Bronchial epithelial cell (primary cell): ENCODE data around the gene FBN2. TPM values are rescaled to one million over a fixed set of nuclear protein-coding genes. Genes with fewer than 3 reads are reported as not detected.

ENCODE experiments used
- DNase-seq: peaks from one replicate; pipeline ENCODE4 v3.0.0-alpha.2; 2010; ENCODE audit warnings: low read depth
- FAIRE-seq: peaks from 2 replicates; lab custom pipeline; 2011; peaks lifted over from hg19 to GRCh38; lab: Jason Lieb, UNC
- H3K27me3 ChIP-seq: 2 replicates; pipeline ENCODE4 v1.5.1; 2011; ENCODE audit warnings: low read length; ENCODE audit not compliant: control insufficient read depth, insufficient read depth
- H3K36me3 ChIP-seq: 2 replicates; pipeline ENCODE4 v1.5.1; 2011; ENCODE audit warnings: low read length; ENCODE audit not compliant: control insufficient read depth, insufficient read depth
- H3K4me3 ChIP-seq: 2 replicates; pipeline ENCODE4 v1.5.1; 2011; ENCODE audit warnings: mild to moderate bottlenecking, low read depth, low read length, control low read depth
- total RNA-seq: library from RNA; depleted of rRNA; stranded (reverse); fragments of >200 nt; gene quantifications from 2 replicates; pipeline ENCODE4 v1.2.1, GENCODE V29; 2014
- TF ChIP-seq, protein P1 (sequence below): IDR thresholded peaks from 2 replicates; pipeline ENCODE4 v1.5.1; 2011; ENCODE audit warnings: mild to moderate bottlenecking, moderate library complexity, low read length, control low read depth, inconsistent platforms; ENCODE audit not compliant: insufficient read depth, severe bottlenecking

Gene FBN2
- total RNA-seq, 1 donor from 2014 or later = 49.0 TPM

GRCh38 chr5:128551476-128551875 is 13.4 kb upstream of the FBN2 start:
- H3K36me3 ChIP-seq = no peaks in the 10 kb centered on the region
- TF ChIP-seq, protein P1, sequence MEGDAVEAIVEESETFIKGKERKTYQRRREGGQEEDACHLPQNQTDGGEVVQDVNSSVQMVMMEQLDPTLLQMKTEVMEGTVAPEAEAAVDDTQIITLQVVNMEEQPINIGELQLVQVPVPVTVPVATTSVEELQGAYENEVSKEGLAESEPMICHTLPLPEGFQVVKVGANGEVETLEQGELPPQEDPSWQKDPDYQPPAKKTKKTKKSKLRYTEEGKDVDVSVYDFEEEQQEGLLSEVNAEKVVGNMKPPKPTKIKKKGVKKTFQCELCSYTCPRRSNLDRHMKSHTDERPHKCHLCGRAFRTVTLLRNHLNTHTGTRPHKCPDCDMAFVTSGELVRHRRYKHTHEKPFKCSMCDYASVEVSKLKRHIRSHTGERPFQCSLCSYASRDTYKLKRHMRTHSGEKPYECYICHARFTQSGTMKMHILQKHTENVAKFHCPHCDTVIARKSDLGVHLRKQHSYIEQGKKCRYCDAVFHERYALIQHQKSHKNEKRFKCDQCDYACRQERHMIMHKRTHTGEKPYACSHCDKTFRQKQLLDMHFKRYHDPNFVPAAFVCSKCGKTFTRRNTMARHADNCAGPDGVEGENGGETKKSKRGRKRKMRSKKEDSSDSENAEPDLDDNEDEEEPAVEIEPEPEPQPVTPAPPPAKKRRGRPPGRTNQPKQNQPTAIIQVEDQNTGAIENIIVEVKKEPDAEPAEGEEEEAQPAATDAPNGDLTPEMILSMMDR = no peak
- no peaks in the 10 kb centered on the region for H3K27me3 ChIP-seq
- no peak for DNase-seq
- FAIRE-seq = no peak
- H3K4me3 ChIP-seq = no peak overlapping the region

DNA sequence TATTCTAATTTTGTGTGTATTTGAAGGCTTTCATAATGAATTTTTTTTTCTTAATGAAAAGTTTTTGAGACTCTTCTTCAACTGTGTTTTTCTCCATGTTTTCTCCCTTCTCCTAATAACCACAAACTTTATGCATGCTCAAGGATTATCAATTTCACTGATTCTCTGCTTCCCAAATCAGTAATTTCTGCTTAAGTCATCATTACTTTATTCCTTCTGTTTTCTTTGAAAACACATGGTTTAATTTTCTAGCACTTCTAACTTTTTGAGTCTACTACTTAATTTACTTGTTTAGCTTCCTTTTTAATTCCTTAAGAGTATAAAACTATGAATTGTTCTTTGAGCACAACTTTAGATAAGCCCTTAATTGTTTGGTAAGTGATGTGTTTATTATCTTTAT is 11.5 kb upstream of the FBN2 start:
- TF ChIP-seq, protein P1 = no peak
- Histone ChIP-seq H3K27me3 (no peaks in the 10 kb centered on the region), H3K36me3 (no peaks in the 10 kb centered on the region), H3K4me3 (no peak overlapping the region)
- FAIRE-seq = no peak
- DNase-seq = no peak

GRCh38 chr5:128546658-128547281 is 8.7 kb upstream of the FBN2 start:
- TF ChIP-seq, protein P1 = no peak
- FAIRE-seq (no peak), DNase-seq (peak; percentile 36)
- Histone ChIP-seq H3K36me3 (no peaks in the 10 kb centered on the region), H3K4me3 (no peak overlapping the region), H3K27me3 (no peaks in the 10 kb centered on the region)

- Histone ChIP-seq H3K4me3 (no peak overlapping the region), H3K36me3 (no peaks in the 10 kb centered on the region), H3K27me3 (no peaks in the 10 kb centered on the region)
- DNase-seq (no peak), FAIRE-seq (no peak)
- TF ChIP-seq, protein P1 = no peak
Measured at GRCh38 chr5:128541385-128541784, 3.3 kb upstream of the FBN2 start.

DNA sequence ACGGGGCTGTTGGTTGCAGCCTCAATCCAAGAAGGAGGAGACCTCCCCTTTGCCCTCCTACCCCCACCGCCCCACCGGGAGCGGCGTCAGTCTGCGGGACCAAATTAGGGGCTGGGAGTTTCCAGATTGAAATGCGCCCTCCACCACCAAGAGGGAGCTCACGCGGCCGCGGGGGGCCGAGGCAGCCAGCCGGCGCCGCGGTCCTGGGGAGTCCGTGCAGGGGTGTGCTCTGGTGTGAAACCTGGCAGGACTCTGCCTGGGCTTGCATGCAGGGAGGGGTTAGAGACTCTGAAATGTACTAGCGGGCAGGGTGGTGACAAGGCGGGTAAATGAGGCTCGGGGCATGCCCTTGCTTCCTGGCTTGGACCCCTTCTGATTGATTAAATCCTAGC is 989 bp upstream of the FBN2 start:
- TF ChIP-seq, protein P1 = no peak
- no peaks in the 10 kb centered on the region for H3K27me3 ChIP-seq
- no peak for FAIRE-seq
- DNase-seq = peak; percentile 54
- peak overlapping the region; percentile 62 for H3K4me3 ChIP-seq
- H3K36me3 ChIP-seq = no peaks in the 10 kb centered on the region
